PC-9 (cell line): ENCODE measurements around the gene TNIK.

Experiments used
- EZH2 ChIP-seq: fragments of 200-600 bp; sonication (generic); IDR thresholded peaks from 2 replicates; pipeline ENCODE4 v1.8.0; 2017; ENCODE audit warnings: antibody characterized with exemption, low read depth
- TF ChIP-seq, protein P1 (sequence below): fragments of 200-600 bp; sonication (generic); conservative IDR thresholded peaks from 2 replicates; pipeline ENCODE4 v1.6.1; 2017; ENCODE audit warnings: mixed run types, antibody characterized with exemption, mild to moderate bottlenecking, moderate library complexity

DNA sequence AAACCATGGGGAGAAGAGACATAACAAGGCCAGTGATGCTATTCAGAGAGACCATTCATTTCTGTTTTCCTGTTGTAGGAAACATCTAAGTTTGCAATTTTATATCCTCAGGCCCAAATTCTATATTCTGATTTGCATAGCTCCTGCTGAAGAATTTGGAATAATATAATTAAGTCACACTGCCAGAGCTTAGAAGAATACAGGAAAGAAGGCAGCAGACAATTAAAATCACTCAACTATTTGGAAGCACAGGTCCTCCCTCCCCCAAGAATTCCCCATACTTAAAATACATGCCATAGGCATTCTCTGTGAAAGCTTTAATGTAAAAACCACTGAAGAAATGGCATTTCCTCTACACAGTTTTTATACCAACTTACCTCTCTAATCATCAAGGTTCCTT is 366.7 kb downstream of the TNIK start:
- TF ChIP-seq, protein P1, sequence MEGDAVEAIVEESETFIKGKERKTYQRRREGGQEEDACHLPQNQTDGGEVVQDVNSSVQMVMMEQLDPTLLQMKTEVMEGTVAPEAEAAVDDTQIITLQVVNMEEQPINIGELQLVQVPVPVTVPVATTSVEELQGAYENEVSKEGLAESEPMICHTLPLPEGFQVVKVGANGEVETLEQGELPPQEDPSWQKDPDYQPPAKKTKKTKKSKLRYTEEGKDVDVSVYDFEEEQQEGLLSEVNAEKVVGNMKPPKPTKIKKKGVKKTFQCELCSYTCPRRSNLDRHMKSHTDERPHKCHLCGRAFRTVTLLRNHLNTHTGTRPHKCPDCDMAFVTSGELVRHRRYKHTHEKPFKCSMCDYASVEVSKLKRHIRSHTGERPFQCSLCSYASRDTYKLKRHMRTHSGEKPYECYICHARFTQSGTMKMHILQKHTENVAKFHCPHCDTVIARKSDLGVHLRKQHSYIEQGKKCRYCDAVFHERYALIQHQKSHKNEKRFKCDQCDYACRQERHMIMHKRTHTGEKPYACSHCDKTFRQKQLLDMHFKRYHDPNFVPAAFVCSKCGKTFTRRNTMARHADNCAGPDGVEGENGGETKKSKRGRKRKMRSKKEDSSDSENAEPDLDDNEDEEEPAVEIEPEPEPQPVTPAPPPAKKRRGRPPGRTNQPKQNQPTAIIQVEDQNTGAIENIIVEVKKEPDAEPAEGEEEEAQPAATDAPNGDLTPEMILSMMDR = no peak
- TF ChIP-seq EZH2 = no peak
